Endothelial cell of hepatic sinusoid (primary cell): Measurements from ENCODE around the gene EML5.
"Not testable (repeated sequence)": the region's sequence is repeated elsewhere in the genome, so short reads cannot be mapped to it uniquely, and the experiment has no call there.

Experiments used
- in situ Hi-C: cut with HindIII; loops from 2 replicates; pipeline ENCODE4 v1.10.0; 2017; ENCODE audit warnings: low sequenced_read_pairs

Gene EML5

DNA sequence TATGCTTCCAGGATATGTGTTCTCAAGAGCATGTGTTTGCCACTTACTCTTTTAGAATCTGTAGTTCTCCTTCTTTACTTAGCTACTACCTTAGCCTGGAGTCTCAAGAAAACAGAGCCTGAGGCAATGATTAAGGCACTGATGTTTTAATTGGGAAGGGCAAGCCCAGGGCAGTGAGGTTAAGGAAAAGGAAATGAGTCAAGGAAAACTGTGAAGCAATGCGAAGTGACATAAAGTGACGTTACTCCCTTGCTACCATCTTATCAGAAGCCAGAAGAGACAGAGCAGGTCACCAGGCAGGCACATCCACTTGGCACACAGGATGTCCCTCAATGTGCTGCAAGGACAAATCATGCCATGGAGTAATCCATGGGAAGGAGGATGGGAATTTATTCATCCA, 11.3 kb upstream of the EML5 start:
- in situ Hi-C loops = no loop called here

GRCh38 chr14:88802596-88802995, 9.8 kb upstream of the EML5 start:
- in situ Hi-C loops = no loop called here

DNA sequence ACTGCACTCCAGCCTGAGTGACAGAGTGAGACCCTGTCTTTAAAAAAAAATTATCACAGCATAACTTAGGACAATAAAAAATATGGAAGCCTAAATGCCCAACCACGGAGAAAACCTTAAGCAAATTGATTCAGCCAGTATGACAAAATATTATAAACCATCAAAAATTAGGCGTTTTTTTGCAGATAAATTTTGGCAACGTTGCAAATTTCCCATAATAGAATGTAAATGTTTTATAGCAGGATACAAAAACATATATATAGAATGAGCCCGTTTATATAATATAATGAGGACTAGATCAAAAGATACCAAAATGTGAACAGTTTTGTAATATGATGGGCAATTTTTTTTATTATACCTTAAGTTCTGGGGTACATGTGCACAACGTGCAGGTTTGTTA, 6.8 kb upstream of the EML5 start:
- in situ Hi-C loops = no loop called here

DNA sequence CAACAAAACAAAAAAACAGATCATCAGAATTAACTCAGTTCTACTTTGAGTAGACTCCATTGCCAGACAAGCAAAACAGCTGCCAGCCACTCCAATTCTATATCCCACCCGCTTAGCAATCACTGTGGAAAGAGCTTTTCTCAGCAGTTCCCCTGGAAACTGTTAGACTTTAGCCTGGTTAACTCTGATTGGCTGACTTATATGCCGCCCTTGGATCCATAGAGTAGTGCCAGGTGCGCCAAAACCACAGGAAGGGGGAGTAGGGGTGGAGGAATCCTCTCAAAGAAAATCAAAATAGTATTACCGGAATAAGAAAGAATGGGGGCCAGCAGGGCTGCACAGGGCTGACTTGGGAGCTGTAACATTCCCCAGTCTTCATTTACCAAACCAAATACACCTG, 5.4 kb upstream of the EML5 start:
- in situ Hi-C loops = no loop called here

DNA sequence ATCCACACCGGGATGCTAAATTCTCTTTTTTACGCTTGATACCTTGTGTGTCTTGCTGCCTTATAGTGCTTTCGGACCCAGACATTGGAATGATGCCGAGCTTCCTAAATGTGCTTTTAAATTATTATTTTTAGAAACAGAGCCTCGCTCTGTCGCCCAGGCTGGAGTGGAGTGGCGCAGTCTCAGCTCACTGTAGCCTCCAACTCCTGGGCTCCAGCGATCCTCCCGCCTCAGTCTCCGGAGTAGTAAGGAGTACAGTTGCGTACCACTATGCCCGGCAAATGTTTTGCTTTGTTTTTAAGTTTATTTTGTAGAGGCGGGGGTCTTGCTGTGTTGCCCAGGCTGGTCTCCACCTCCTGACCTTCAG, 489 bp upstream of the EML5 start:
- in situ Hi-C loops = no loop called here

GRCh38 chr14:88791629-88792472, 902 bp downstream of the EML5 start:
- in situ Hi-C loops = no loop called here

DNA sequence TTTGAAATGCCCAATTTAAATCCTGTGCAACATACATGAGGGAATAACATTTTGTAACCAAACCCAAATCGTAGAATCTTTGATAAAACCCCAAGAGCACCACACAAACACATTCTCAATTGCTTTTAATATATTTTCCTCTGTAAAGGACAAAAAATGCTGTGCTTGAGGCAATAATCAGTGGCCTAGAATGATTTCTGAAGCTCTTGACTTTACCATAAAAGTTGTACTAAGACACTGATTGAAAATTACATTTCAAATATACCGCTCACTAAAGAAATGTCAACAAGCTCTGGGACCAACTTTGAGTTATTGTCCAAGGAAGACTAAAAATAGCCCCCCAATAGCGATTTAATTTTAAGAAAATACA, 1.5 kb downstream of the EML5 start:
- in situ Hi-C loops = no loop called here

GRCh38 chr14:88790501-88791251, 2.1 kb downstream of the EML5 start:
- in situ Hi-C loops = no loop called here

DNA sequence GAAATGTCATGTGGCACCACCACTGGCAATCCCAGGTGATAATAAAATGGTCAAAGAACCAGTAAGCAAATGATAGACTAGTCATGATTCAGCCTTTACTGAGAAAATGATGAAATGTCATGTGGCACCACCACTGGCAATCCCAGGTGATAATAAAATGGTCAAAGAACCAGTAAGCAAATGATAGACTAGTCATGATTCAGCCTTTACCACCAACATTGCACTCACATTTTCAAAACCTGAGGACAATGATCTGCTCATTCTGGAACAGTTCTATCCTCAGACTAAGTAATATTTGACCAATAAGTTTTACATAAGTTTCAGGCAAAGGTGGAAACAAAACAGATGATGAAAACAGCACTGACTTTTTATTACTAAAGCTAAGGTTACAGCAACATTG, 3.2 kb downstream of the EML5 start:
- in situ Hi-C loops = not testable (repeated sequence)

DNA sequence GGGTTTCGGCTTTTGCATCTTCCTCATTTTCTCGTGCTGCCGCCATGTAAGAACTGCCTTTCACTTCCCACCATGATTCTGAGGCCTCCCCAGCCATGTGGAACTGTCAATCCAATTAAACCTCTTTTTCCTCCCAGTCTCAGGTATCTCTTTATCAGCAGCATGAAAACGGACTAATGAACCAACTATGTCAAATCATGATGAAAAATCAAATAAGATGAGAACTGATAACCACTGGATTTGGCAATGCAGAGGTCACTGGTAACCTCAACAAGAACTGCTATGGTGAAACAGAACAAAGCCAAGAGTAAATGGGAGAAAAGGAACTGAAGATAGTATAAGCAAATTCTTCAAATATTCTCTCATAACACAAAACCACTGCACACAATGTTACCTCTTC, 6.0 kb downstream of the EML5 start:
- in situ Hi-C loops = no loop called here

DNA sequence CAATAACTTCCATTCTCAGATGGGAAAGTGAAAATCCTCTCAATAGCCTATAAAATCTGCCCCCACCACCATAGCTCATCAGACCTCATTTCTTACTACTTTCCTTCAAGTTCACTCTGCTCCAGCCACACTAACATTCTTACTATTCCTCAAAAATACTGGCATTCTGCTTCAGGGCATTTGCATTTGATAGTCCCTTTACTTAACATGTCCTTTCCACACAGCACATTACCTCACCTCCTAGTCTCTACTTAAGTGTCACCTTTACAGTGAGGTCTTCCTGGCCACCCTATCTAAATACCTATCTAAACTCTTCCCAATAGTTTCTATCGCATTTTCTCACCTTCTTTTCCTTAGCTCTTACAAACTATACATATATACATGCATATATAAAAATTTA, 6.8 kb downstream of the EML5 start:
- in situ Hi-C loops = no loop called here

GRCh38 chr14:88775532-88775931, 17.2 kb downstream of the EML5 start:
- in situ Hi-C loops = no loop called here

DNA sequence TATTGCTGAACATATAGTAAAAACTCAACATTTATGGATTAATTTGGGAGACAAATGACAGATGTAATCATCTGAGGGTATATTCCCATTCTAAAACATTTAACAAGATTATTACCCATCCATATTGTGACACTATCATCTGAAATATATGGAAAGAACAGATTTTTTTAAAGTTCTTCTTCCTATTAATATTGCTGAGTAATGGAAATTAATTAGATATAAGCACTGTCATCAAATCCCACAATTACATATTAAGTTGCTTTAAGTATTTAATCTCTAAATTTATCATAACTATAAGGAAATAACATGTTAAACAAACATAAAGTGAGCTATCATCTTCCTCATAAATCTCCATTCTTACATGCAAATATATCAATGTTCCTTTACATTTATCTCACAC, 22.0 kb downstream of the EML5 start:
- in situ Hi-C loops = no loop called here

DNA sequence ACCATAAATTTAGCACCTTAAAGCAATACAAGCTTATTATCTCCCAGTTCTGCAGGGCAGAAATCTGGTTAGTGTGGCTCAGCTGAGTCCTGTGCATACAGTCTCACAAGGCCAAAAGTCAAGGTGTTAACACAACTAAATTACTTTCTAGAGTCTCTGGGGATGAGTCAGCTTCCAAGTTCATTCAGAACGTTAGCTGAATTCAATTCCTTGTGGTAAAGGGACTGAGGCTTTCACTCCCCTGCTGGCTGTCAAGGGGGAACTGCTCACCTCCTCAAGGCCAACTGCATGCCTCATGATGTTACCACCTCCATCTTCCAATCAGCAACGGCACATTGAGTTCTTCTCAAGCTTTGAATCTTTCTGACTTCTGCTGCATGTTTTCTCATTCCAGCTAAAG, 27.6 kb downstream of the EML5 start:
- in situ Hi-C loops = no loop called here

DNA sequence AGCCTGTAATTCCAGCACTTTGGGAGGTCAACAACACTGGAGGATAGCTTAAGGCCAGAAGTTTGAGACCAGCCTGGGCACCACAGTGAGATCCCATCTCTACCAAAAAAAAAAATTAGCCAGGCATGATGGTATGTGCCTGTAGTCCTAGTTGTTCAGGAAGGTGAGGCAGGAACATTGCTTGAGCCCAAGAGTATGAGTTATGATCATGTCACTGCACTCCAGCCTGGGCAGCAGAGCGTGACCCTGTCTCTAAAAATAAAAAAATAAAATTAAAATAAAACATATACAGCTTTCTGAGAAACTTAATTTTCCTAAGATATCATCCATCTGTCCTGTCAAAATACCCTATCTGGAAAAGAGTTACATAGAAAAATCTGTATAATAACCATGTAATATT, 38.9 kb downstream of the EML5 start:
- in situ Hi-C loops = no loop called here

DNA sequence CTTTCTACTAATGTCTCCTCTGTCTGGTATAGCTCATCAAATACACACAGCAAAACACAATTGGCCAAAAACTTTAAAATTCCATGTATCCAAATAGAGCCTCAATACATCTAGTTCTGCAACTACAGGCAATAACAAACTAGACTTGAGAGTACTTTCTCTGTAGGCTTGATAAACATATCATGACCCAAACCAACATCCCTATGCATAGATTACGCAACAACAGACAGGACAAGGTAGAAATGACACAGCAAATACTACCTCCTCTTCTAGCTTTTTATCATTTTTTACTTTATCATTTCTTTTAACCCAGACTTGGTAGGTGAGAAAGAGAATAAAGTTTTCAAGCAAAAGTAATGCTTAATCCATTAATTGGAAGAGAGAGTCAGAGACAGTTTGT, 41.8 kb downstream of the EML5 start:
- in situ Hi-C loops = no loop called here

DNA sequence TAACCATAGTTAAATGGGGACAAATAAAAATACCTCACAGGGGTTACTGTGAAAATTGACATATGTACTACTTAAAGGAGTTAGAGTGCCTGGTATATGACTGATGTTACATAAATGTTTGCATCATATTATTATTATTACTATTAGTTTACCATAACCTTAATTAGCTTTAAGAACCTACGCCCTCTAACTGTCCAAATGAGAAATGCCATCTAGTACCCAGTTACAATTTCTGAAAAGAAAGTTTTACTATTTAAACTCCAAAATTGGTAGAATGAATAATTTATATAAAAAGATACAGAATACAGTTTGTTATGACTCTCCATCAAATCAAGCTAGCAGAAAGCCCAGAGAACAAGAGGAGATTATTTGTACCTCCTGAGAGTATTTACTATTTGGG, 42.3 kb downstream of the EML5 start:
- in situ Hi-C loops = no loop called here

- in situ Hi-C loops = no loop called here
Observed at GRCh38 chr14:88749139-88749538, 43.6 kb downstream of the EML5 start.

GRCh38 chr14:88748288-88748687, 44.5 kb downstream of the EML5 start:
- in situ Hi-C loops = no loop called here

DNA sequence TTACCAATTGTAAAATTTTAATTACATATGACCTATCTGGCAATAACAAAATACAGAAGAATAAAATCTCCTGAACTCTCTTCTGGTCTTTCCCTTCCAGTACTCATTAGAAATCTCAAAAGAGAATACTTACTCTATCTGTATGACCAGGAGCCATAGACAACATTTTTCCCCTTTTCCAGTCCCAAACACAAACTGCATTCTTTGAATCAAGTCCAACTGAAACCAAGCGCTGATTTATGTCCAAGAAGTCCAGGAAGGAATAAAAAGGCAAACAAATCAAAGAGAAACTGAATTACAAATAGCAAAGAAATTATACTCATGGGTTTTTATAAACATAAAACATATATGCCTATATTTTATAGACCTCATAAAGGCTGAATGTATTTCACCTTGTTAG, 46.7 kb downstream of the EML5 start:
- in situ Hi-C loops = no loop called here

DNA sequence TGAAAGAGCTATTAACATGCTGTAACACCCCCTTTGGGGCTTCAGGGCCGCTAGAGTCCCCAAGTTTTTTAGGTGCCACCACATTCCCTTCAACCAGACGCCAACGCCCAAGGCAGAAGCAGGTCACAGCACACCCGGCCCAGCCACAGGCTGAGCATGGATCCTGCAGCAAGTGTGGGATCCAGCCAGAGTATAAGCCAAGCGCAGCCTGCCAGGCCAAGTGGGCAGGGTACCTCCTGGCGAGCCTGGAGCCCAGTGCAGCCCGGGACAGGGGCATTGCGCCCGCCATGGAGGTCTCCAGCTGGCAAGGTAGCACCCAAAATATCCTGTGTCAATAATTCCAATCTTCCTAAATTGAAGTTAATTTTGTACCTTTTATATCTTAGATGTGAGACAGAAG, 55.5 kb downstream of the EML5 start:
- in situ Hi-C loops = no loop called here

- in situ Hi-C loops = no loop called here
Observed at GRCh38 chr14:88733121-88733520, 59.6 kb downstream of the EML5 start.

GRCh38 chr14:88729159-88729558, 63.6 kb downstream of the EML5 start:
- in situ Hi-C loops = no loop called here
